Activated effector memory CD4-positive, alpha-beta T cell treated with Interleukin-2 at 50 U/mL for 16 hours (primary cell): ENCODE data around the gene PHRF1.

Source experiments
- DNase-seq: peaks from one replicate; pipeline ENCODE4 v3.0.0-alpha.2; 2020

Gene PHRF1

DNA sequence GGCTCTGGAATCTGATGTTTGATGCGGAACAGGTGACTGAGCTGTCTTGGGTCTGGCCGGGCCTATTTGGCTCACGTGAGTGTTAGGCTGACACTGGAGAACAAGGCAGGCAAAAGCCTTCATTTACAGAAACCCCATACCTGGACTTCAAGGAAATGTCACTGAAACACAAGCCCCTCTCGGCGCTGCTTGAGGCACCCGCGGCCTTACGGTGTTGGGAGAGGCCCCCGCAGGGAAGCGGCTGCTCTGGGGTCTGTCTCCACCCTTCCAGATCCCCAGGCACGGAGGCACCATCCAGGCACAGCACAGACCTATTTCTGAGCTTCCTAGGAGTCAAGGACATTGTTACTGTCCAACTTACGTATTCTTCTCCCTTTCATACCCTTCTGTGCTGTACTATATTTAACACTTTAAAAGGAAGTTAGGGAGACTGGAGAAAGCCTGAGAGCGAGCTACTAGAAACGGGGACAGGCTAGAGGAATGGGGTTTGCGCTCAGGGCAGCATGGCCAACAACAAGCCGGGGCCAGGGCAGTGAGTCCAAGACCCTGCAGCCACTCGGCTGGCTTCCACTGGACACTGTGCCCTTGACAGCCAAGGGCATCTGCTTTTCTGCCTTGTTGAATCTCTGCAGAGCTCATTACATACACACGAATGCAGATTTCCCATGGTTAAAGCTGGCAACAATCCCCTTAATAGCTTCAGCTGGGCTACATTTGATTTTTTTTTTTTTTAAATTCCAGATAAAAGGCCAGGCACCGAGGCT lies 84.6 kb downstream of the PHRF1 start:
- no peak for DNase-seq
